Stimulated activated CD8-positive, alpha-beta memory T cell treated with anti-CD3 and anti-CD28 coated beads, Interleukin-12 subunit alpha, Interleukin-12 subunit beta, amount 100 ng/mL, for 24 hours (primary cell): ENCODE data around the gene HDDC3.
"Not testable (repeated sequence)": the region's sequence is repeated elsewhere in the genome, so short reads cannot be mapped to it uniquely, and the experiment has no call there.

Experiments
- DNase-seq: peaks from one replicate; pipeline ENCODE4 v3.0.0-alpha.2; 2020; ENCODE audit errors: extremely low read depth

HDDC3 gene

DNA sequence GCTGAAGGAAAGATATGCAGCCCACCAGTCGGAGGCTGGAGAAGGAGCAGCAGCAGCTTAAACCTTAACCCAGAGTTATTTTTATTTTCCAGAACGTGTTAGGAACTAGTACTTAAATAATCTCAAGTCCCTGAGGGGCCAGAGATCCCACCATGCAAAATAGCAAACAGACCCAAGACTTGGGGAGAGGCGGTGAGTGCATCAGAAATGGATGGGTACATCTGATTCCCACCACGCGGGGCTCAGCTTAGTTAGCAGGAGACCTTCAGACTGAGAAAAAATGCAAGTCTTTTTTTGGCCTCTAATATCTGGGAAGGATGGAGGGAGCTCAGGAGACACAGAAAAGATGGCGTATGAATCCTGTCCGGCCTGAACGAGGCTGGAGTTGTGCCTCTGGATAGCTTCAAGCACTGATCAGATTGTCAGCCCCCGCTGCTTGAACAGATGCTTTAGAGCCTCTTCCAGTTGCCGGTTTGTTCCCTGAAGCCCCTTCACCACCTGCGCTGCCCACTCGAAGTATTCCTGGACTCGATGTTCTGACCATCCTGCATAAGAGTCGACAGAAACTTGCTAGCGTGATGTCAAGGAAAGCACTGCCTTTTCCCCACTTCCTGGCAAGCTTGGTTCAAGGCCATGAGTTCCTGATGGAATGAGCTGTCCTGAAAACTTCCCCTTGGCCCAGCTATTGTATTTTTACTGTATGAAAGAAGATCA lies 1.3 kb downstream of the HDDC3 start:
- no peak for DNase-seq

- no peak for DNase-seq
These were observed 2.9 kb downstream of the HDDC3 start for GRCh38 chr15:90929246-90930019.

DNA sequence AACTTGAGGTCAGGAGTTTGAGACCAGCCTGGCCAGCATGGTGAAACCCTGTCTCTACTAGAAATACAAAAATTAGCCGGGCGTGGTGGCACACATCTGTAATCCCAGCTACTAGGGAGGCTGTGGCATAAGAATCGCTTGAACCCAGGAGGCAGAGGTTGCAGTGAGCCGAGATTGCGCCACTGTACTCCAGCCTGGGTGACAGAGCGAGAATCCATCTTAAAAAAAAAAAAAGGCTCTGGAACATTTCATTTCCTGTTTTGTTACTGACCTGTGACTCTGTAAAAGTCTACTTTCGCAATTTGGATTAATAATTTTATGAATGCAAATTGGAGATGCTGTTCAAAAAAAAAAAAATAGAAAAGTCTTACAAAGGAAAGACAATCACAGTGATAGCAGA lies 4.2 kb downstream of the HDDC3 start:
- not testable (repeated sequence) for DNase-seq

DNA sequence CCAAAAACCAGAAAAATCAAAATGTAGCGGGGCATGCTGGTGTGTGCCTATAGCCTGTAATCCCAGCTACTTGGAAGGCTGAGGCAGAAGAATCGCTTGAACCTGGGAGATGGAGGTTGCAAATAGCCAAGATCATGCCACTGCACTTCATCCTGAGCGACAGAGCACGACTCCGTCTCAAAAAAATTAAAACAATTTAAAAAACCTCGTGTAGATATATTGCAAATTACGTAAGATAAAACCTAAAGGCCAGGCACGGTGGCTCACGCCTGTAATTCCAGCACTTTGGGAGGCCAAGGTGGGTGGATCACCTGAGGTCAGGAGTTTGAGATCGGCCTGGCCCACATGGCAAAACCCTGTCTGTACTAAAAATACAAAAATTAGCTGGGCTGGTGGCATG lies 5.6 kb downstream of the HDDC3 start:
- DNase-seq, result not testable (repeated sequence)

DNA sequence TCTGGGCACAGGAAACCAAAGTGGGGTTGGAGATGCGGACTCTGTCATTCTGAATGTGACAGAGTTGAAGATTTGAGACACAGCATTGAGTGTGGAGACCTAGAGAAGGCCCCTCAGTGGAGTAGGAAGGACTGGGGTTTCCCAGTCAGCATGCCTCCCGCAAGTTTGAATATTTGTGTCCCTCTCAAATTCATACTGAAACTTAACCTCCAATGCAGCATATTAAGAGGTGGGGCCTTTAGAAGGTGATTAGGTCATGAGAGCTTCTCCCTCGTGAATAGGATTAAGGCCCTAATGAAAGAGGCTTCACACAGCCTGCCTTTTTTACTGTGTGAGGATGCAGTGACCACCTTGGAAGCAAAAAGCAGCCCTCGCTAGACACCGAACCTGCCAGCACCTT lies 8.0 kb downstream of the HDDC3 start:
- no peak for DNase-seq

- not testable (repeated sequence) for DNase-seq
These were observed 9.5 kb downstream of the HDDC3 start for GRCh38 chr15:90922712-90923322.

DNA sequence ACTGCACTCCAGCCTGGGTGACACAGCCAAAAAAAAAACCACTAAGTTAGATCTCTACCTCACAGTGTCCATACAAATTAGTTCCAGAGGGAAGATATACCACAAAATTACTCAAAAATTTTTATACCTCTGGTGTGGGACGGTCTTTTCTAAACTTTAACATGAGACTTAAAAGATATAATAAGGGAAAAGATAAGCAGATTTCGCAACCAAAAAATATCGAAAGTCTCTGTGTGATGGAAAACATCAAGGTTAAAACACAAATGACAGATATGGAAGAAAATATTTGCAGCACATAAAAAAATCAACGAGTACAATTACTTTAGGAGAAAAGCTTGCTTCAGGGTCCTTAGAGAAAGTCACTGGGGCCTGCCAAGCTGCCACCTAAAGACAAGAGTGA lies 10.5 kb downstream of the HDDC3 start:
- DNase-seq, result no peak

- DNase-seq, result no peak
These were observed 13.5 kb downstream of the HDDC3 start for GRCh38 chr15:90918835-90919234.

GRCh38 chr15:90918034-90918788 lies 14.1 kb downstream of the HDDC3 start:
- DNase-seq, result no peak

DNA sequence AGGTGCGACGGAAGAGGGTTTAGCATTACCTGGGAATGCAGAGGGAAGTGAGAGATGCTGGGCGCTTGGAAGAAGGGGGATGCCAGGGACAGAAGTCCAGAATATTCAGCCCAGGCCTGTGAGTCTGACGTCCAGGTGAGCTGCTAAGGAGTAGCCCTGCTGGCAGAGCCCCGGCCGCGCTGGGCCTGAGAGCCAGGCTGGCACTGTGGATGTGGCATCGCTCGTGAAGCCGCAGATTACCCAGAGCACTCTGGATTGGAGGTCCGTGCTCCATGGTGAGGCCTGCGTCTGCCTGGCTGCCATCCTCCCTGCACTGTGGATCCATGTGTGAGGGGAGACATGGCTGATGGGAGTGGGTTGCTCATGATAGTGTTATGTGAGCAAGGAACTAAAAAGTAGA lies 14.8 kb downstream of the HDDC3 start:
- DNase-seq, result no peak

DNA sequence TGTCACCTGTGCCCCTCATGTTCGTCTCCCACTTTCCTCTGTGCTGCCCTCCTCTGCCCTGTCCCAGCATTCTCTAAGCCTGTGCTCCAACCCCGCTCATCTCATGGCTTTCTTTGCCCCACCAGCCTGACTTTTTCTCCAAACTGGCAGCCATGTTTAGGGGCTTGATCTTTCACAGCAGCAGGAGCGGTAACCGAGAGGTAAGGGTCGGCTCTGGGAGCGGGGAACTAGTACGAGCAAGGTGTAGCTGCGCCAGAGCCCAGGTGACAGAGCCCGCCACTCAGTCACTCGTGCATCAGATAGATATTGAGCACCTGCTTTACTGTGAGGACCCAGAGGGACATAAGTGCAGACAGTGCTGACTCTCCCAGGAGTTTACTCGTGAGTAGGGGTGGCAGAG lies 15.9 kb downstream of the HDDC3 start:
- DNase-seq, result no peak

DNA sequence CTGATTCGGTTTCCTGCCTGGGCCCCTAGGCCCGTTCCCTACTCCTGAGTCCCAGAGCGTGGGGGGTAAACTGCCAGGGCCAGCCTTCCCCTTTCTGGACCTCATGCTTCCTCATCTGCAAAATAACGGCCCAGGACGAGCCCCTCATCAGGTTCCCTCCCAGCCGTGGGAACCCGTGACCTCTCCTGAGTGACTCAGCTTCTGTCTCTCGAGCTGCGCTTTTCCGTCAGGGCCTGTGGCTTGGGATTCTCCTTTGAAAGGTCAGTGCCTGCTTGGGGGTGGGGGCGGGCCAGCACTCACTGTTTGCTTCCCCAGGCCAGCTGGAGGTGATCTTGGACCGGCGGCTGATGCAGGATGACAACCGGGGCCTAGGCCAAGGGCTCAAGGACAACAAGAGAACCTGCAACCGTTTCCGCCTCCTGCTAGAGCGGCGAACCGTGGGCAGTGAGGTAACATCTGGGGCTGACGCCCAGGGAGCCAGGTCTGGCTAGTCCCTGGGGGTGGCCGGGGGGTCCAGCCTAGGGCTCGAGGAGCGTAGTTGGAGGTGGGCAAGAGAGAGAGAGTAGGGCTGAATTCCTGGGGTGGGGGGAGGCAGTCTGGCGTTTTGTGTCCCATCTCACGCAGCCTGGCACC lies 16.4 kb downstream of the HDDC3 start:
- DNase-seq, result no peak

DNA sequence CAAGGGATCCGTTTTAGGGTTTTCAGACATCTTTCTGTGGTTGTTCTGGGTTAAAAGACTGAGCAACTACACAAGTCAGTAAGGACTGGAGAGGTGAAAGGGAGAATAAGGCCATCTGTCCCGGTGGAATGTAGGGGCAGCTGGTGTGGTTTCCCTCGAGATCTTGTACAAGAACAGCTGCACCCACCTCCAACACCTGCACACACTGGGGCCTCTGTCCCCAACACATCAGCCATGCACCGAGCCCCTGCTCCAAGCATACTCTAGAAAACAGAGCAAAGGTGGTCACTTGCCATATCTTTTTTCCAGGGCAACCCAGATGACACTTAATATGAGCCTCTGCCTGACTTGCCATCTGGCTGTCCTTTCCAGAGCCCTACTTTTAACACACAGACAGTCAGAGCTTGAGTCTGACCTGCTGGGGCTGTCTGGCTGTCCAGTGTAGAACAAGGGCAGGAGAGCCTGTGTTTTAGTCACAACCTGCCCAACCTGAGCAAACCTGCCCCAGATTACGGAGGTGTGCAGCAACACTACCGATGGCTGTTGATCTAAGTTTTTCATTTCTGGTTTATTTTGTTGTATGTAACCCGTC lies 17.0 kb downstream of the HDDC3 start:
- no peak for DNase-seq

- no peak for DNase-seq
These were observed 17.9 kb downstream of the HDDC3 start for GRCh38 chr15:90914305-90915080.

- no peak for DNase-seq
These were observed 18.9 kb downstream of the HDDC3 start for GRCh38 chr15:90913398-90913944.

DNA sequence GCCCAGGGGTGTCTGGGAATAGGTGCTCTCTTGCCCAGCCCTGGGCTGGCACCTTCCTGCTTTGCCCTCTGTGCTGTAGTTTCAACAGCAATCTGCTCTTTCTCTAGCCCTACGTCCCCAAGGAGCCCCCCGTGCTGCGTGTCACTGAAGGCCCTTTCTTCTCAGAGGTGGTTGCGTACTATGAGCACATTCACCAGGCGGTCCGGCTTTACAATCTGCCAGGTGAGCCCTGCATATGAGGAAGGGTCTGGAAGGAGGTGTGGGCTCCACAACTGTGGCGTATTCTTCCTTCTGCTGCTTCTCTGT lies 19.6 kb downstream of the HDDC3 start:
- DNase-seq, result no peak

GRCh38 chr15:90911906-90912769 lies 20.2 kb downstream of the HDDC3 start:
- DNase-seq, result no peak

DNA sequence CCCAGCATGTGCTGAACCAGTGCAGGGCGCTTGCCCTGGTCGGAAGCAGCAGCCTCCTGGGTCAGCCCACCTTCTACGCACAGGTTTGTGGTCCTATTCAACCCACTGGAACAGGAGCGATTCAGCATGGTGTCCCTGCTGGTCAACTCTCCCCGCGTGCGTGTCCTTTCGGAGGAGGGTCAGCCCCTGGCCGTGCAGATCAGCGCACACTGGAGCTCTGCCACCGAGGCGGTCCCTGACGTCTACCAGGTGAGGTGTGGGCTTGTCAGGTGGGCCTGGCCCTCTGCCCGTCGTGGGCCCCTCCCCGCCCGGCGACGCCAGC lies 21.1 kb downstream of the HDDC3 start:
- DNase-seq, result no peak

GRCh38 chr15:90910441-90911301 lies 21.7 kb downstream of the HDDC3 start:
- DNase-seq, result no peak
